Subcutaneous preadipocyte (primary cell): ENCODE data around the gene OR10G3. TPM values are rescaled to one million over a fixed set of nuclear protein-coding genes. Genes with fewer than 3 reads are reported as not detected.

Experiments used
- total RNA-seq: library from RNA; depleted of rRNA; stranded (reverse); fragments of >200 nt; gene quantifications from 2 replicates; pipeline ENCODE4 v1.2.3, GENCODE V29; 2012

Gene OR10G3
- not detected in 2 replicates for total RNA-seq

GRCh38 chr14:21579976-21580375, at the start of gene OR10G3:
TSS of gene OR10G3 (minus strand) at chr14:21580076. CDS start at chr14:21570744, 9,332 bp downstream.

GRCh38 chr14:21525962-21526671, 53.8 kb downstream of the OR10G3 start, which contains the start of gene SALL2:
TSS of gene SALL2 (minus strand) at chr14:21526346. CDS start at chr14:21526127, 219 bp downstream.

Other genes starting within 250 kb of the OR10G3 start
- gene SUPT16H, start 196.1 kb downstream of the OR10G3 start, total RNA-seq, result 69.1 and 104 TPM in 2 replicates
- gene CHD8, start 124.0 kb downstream of the OR10G3 start, total RNA-seq, result 52.9 and 63.5 TPM in 2 replicates
- gene RAB2B, start 103.1 kb downstream of the OR10G3 start, total RNA-seq, result 12.1 and 13.7 TPM in 2 replicates
- gene TOX4, start 102.9 kb downstream of the OR10G3 start, total RNA-seq, result 30.1 and 33.2 TPM in 2 replicates
- 51.8 and 63.1 TPM in 2 replicates for gene METTL3, start 68.7 kb downstream of the OR10G3 start, total RNA-seq
- 0.78 and 2.6 TPM in 2 replicates for gene SALL2, start 53.7 kb downstream of the OR10G3 start, total RNA-seq
- not detected in 2 replicates for gene OR10G2, start 54.9 kb upstream of the OR10G3 start, total RNA-seq
- gene OR4E2, start 73.8 kb upstream of the OR10G3 start, total RNA-seq, result not detected in 2 replicates
- not detected in 2 replicates for gene OR4E1, start 93.7 kb upstream of the OR10G3 start, total RNA-seq